Measurements from ENCODE around the gene ENDOV.

DNA sequence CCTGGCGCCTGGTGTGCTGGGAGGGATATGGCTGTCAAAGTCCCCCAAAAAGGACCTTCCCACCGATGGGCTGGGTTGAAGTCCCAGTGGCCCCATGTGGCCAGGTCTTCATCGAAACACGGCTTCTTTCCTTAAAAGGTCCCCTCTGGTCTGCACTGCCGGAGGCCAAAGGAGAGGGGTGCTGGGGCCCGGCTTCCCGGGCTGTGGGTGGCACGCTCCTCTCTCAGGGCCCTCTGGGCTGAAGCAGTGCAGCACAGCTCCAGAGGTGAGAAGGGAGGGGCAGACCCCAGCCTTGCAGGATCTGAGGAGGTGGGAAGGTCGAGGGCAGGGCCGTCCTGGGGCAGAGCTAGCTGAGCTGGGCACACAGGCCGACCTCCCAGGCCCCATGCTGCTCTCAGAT, 54.7 kb downstream of the ENDOV start:
- TF ChIP-seq FOXM1 (IDR thresholded peaks at IDR 0.05; ENCODE audit: borderline replicate concordance): no peak
- no peak for TF ChIP-seq SUZ12 (IDR thresholded peaks at IDR 0.05)
- no peak for TF ChIP-seq NFRKB (IDR thresholded peaks at IDR 0.05)
- no peak for TF ChIP-seq TARDBP (IDR thresholded peaks at IDR 0.05)
- no peak for TF ChIP-seq SP1 (IDR thresholded peaks at IDR 0.05)
- no peak for TF ChIP-seq LEF1 (IDR thresholded peaks at IDR 0.05; ENCODE audit: borderline replicate concordance)
- TF ChIP-seq FOXK2 (IDR thresholded peaks at IDR 0.05): no peak
